HG02981 (cell line): ENCODE results near the gene MAD2L2.
"Not testable (repeated sequence)": the region's sequence is repeated elsewhere in the genome, so short reads cannot be mapped to it uniquely, and the experiment has no call there.

ENCODE experiments used
- ATAC-seq: cut with Tn5 transposase; IDR thresholded peaks from one replicate; pipeline ENCODE4 v1.9.1; 2021; ENCODE audit warnings: mild to moderate bottlenecking, moderate library complexity; ENCODE audit not compliant: unreplicated experiment

The MAD2L2 gene

DNA sequence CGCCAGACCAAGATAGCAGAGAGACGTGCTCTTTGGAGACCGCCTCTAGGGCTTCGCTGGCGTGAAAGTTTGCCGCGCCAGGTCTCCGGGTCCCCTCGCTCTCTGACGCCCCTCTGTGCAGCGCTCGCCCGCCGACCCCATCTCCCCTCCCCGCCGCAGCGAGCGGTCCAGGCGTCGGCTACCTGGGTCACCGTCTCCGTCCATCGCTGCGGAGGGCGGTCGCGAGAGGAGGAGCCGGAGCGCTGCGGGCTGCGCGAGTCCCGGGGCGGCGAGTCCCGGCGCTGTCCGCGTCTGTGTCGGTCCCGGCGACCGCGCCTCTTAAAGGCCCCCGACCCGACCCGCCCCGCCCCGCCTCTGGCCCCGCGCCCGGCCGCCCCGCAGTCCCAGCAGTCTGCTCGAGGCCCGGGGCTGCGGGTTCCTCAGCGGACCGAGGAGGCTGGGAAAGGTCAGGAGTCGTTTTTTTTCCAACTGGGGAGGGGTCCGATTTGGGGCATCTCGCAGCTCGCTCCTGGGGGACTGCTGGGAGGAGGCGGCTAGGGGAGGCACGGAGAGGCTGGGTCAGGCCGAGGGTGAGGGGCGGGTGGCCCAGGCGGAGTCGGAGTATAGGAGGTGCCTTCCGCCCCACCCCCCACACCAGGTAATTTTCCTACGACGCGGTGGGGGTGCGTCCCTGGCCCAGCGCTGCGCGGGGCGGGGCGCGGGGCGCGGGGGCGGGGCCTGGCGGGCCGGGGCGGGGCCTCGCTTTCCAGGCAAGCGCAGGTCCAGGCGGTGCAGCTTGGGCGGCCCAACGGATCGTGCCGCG, 26.6 kb downstream of the MAD2L2 start, which contains the start of the genes FBXO2 and FBXO44:
TSS of gene FBXO2 (minus strand) at position 293 of the 802 bp plus-strand sequence. CDS start at position 204, 89 bp downstream.
TSS of gene FBXO44 (plus strand) at position 741 of the 802 bp plus-strand sequence. CDS start 959 bp downstream, outside the sequence.
- ATAC-seq: peak; percentile 59

- ATAC-seq: no peak
Measured at GRCh38 chr1:11653861-11654136, 27.1 kb downstream of the MAD2L2 start.

DNA sequence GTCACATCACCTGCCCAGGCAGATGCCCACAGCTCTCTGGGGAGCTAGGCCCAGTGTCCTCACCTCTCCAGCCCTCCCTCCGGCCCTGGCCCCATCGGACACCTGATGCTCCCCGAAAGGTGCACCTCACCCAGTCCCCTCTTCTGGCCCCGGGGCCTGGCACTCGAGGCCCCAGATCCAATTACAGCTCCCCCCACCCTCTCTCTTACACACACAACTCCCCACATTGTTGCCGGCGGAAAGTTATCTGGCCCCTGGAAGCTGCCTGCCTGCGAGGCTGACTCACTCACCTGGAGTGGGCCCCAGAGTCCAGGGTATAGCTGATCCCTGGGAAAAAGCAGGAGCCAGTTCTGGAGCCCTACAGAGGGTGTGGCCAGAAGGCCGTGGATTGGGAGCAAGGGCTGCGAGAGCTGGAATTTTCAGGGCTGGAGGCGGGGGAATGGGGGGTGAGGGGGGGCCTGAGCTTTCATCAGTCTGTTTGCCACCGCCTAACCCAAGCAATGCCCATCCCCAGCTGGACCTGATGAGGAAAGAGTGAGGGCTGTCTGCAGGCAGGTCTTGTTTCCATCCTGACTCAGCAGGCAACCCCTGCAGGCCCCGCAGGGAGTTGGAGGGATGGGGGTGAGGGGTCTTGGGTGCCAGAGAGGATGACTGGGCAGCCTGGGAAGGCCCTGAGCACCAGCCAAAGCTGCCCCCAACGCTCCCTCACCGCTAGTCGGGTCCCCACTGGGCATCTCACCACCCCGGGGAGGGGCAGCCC, 27.7 kb downstream of the MAD2L2 start:
- no peak for ATAC-seq

GRCh38 chr1:11652203-11652780, 28.7 kb downstream of the MAD2L2 start:
- no peak for ATAC-seq

DNA sequence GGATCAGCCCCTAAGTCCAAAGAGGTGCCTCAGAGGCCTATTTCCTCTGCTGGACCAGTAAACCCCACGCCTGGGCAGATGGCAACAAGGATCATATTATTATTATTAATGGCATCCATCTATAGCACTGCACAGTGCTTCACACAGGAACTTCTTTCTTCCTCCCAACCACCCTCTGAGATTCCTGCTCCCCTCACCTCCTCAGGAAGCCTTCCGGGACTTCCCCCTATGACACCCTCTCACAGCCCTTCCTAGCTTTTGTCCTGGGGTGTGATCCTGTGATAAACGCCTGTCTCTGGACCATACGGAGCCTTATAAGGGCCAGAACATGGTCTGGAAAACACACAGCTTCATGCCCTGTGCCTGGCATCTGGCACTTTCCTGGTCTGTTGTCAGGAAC, 29.9 kb downstream of the MAD2L2 start:
- no peak for ATAC-seq

GRCh38 chr1:11650331-11650991, 30.5 kb downstream of the MAD2L2 start:
- no peak for ATAC-seq

DNA sequence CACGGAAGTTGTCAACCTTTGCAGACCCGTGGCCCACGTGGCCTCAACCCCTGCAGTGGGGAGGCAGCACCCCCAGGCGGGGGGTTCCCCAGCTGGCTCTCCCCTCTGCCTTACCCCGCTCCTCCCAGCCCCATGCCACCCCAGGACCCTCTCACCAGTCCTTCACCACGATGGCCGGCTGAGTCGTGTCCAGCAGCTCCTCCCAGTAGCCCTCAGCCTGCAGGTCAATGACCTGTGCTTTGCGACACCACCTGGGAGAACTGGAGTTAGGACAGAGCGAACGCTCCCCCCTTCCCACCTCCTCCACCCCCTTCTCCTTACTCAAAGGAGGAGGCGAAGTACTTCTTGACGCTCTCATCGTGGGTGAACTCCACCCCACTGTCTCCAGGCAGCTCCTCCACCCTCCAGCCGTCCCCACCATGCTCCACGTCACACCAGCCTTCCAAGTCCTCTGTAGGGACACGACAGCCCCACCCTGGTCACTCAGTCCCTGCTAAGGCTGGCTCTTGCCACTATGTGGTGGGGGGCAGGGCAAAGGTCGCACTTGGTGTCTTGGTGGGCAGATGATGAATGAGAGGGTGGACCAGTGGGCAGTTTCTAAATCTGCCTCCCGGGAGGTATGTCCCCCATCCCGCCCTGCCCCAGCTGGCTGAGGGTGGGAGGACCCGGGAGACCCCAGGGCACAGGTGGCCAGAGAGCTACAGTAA, 31.2 kb downstream of the MAD2L2 start:
- no peak for ATAC-seq

- ATAC-seq: no peak
Measured at GRCh38 chr1:11649237-11649623, 31.7 kb downstream of the MAD2L2 start.

GRCh38 chr1:11648732-11649158, 32.2 kb downstream of the MAD2L2 start:
- ATAC-seq: no peak

DNA sequence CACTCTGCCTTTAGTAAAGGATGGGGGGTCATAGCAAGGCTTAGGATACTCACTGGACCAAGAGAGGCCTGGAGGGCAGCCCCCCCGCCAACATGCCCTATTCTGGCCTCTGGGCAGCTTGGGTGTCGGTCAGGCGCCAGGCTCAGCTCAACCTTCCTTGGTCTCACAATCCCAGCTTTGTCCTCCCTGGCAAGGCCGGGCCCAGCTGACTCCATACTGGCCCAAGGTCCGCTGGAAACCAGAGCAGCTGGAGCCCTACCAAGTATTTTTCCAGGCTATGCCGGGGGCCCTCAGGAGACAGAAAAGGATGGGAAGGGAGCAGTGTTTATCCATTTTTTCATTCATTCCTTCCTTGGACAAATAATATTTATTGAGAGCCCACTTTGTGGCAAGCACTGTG, 32.9 kb downstream of the MAD2L2 start:
- ATAC-seq: no peak

DNA sequence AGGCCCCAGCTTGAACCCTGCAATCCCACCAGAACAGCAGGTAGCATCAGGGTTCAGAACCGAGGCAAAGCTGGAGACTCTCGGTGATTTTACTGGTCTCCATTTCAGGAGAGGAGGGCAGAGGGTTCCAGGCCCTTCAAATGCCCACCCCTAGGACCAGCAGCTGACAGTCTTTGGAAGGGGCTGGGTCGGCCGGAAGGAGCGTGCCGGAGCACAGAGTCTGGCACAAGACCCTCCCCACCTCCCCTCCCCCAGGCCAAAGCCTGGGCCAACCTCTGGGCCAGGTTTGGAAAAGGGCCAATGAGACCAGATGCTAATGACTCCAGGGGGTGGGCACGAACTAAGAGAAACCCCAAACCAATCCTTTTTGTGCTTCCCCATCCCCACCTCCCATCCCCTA, 33.6 kb downstream of the MAD2L2 start:
- ATAC-seq: no peak

GRCh38 chr1:11646317-11646716, 34.6 kb downstream of the MAD2L2 start:
- ATAC-seq: no peak

GRCh38 chr1:11645670-11646265, 35.2 kb downstream of the MAD2L2 start:
- peak; percentile 44 for ATAC-seq

GRCh38 chr1:11645270-11645669, 35.7 kb downstream of the MAD2L2 start:
- no peak for ATAC-seq

DNA sequence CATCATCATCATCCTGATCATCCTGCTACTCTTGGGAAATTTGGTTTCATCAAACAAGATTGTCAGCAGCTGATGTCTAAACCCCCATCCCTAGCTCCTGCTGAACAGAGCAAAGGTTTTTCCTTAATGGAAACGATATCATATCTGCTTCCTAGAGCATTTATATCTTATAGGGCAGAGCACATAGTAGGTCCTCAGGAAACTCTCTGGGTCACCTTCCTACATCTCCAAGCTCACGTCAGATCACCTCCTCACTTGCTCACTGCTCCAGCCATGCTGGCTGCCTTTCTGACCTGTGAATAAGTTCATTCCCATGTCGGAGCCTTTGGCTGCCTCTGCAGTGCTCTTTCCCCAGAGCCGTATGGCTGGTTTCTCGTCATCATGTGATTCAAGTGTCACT, 37.2 kb downstream of the MAD2L2 start:
- ATAC-seq: no peak

GRCh38 chr1:11642418-11643017, 38.4 kb downstream of the MAD2L2 start:
- ATAC-seq: not testable (repeated sequence)

DNA sequence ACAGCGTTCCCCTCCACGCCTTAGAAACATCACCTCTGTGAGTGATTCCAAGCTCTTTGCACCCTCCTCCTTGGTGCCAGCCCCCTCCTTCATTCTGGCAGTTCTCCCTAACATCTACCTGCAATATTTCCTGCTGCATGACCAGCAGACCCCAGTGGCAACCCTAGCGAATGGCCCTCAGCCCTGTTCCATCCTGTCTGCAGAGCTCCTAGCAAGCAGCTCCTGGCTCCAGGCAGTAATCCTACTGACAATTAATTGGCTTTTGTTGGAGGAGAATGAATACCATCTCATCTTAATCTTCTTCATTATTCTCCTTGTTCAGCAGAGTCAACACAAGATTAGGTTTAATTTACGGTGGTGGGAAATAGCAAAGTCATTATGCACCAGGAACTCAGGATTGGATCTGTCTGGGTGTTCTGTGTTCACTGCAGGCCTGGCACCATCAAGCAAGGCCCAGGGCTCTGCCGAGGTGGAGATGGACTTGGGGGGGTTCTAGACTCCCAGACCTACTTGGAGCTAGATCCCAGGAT, 39.1 kb downstream of the MAD2L2 start:
- no peak for ATAC-seq

DNA sequence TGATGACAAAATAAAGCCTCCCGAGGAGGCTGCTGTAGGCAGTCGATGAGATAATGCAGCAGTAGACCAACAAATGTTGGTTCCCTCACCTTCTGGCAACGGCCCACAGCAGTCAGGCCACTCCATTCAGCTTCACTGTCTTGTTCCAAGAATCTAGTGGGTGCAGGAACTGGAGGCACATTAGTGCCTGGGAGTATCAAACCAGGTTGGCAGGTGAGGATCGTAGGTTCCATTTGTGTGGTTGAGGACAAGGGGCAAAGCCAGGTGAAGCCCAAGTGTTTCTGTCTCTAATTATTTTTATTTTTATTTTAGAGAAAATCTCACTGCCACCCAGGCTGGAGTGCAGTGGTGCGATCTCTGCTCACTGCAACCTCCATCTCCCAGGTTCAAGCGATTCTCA, 40.0 kb downstream of the MAD2L2 start:
- no peak for ATAC-seq

DNA sequence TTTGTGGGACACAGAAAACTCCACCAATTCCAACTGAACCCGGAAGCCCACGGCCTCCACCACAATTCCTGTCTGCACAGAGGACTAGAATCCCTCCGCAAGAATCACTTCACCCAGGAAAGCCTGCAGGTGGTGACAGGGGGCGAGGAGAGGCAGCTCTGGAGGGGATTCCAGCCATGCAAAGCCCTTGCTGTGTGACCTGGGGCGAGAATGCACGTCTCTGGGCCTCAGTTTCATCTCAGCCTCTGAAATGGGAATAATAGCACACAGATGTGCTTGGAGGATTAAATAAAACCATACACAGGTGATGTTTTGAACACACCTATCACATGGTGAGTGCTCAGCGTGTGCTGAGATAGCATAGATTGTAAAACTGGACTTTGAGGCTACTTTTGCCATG, 40.8 kb downstream of the MAD2L2 start:
- ATAC-seq: no peak

DNA sequence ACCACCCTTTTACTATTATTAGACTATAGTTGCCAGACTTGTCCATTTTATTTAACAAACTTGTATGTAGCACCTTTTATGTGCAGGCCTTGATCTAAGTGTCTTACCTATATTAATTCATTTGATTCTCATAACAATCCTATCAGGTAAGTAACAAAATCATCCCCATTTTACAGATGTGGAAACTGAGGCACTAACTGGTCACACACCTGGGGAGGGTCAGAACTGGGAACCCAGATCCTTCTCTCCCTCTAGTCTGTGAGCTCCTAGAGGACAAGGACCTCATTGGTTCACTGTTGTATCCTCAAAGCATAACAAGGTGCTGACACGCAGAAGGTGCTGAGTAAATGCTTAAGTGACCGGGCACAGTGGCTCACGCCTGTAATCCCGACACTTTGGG, 41.6 kb downstream of the MAD2L2 start:
- ATAC-seq: no peak
